Measurements from ENCODE around the gene ADPRS. TPM values are rescaled to one million over a fixed set of nuclear protein-coding genes. Genes with fewer than 3 reads are reported as not detected.

ADPRS gene
- total and polyA plus RNA-seq, 9 of the 15 experiments (the other 6 are each of a cell fraction or from before 2014, with no cell fraction given): 5.9 to 40.0 (median 27.4) TPM

GRCh38 chr1:36083219-36083618 lies 5.5 kb upstream of the ADPRS start:
- Histone ChIP-seq H4K20me1 (replicated peaks; ENCODE audit: control insufficient read depth, insufficient read depth, low read length) (no peaks in the 10 kb centered on the region), H3K9ac (ENCODE audit: insufficient read depth in 1 of 2, low read depth in 2 of 2, low read length in 2 of 2) (no peak overlapping the region), H3K4me3 (no peak overlapping the region), H3K9me1 (ENCODE audit: control insufficient read depth, insufficient read depth, low read length) (peaks cover 6% of the 10 kb centered on the region), H3K27me3 (ENCODE audit: control insufficient read depth in 2 of 2, insufficient read depth in 2 of 2, low read length in 2 of 2) (no peaks in the 10 kb centered on the region), H3K36me3 (ENCODE audit: control insufficient read depth, insufficient read depth, low read length) (no peaks in the 10 kb centered on the region), H3K4me1 (replicated peaks in 1 of 2; ENCODE audit: control insufficient read depth in 2 of 2, insufficient read depth in 2 of 2, low read length in 2 of 2) (peaks cover 7 to 29% of the 10 kb centered on the region in 2 experiments; a peak in 4 of 5 replicates), H2AFZ (ENCODE audit: low read depth, low read length) (no peak overlapping the region), H3K4me2 (ENCODE audit: insufficient read depth, low read length) (no peak overlapping the region), H3K79me2 (ENCODE audit: control insufficient read depth, insufficient read depth, low read length) (no peaks in the 10 kb centered on the region), H3K27ac (ENCODE audit: extremely low read depth, low read depth, low read length) (no peak overlapping the region), H3K9me3 (replicated peaks; ENCODE audit: control insufficient read depth, insufficient read depth, low read depth, low read length) (no peaks in the 10 kb centered on the region)
- TF ChIP-seq SIX5 (IDR thresholded peaks at IDR 0.05; ENCODE audit: borderline replicate concordance in 1 of 2, insufficient read depth in 1 of 2, low read depth in 1 of 2, low read length in 2 of 2): no peak
- no peak for TF ChIP-seq FIP1L1 (IDR thresholded peaks at IDR 0.05; ENCODE audit: low read depth, low read length, poor library complexity, severe bottlenecking)
- no peak for TF ChIP-seq XRCC4 (IDR thresholded peaks at IDR 0.05; ENCODE audit: extremely low read depth, insufficient read depth, insufficient read length)
- TF ChIP-seq MYBL2 (IDR thresholded peaks at IDR 0.05; ENCODE audit: low read depth): no peak
- TF ChIP-seq MYBL2 (CRISPR knock-in tag; IDR thresholded peaks at IDR 0.05; ENCODE audit: borderline replicate concordance): no peak
- no peak for TF ChIP-seq CREB1 (IDR thresholded peaks at IDR 0.05)
- TF ChIP-seq CREB1 (CRISPR knock-in tag; IDR thresholded peaks at IDR 0.05): no peak
- TF ChIP-seq BMI1 (IDR thresholded peaks at IDR 0.05; ENCODE audit: low read length): no peak
- TF ChIP-seq HOMEZ (CRISPR knock-in tag; IDR thresholded peaks at IDR 0.05): no peak
- no peak for TF ChIP-seq FOXA3 (CRISPR knock-in tag; conservative IDR thresholded peaks at IDR 0.05 in 1 of 2, IDR thresholded peaks at IDR 0.05 in 1 of 2)
- no peak for TF ChIP-seq YBX1 (IDR thresholded peaks at IDR 0.05)
- ATAC-seq: no peak
- WGBS (ENCODE audit: insufficient coverage, low coverage, missing lambda C conversion rate): 62% methylated on average over 13 of the region's 13 CpGs
- FAIRE-seq: no peak
- BruUV-seq (replicated peaks): no TSS peak
- in situ Hi-C loops (cut with MboI) (no loop called here), intact Hi-C loops (cut with micrococcal nuclease) (no loop called here)
- DNase-seq (ENCODE audit: extremely low read depth in 1 of 4, low spot score in 3 of 4): no peak
- ChIA-PET POLR2A (interaction anchor here (1.0 to 1.5 kb wide), 2 partner anchors 9 to 13 kb away, joined by 3 read pairs; no protein-coding TSS in a partner anchor), CTCF (ENCODE audit: low intra/inter-chr PET ratio) (no interaction called here)
